Measurements from ENCODE around the gene HHIPL1. TPM values are rescaled to one million over a fixed set of nuclear protein-coding genes. Genes with fewer than 3 reads are reported as not detected.

Gene HHIPL1
- total and polyA plus RNA-seq, 2 of the 8 experiments (the other 6 are each of a cell fraction or from before 2014, with no cell fraction given), result 1.5 to 2.6 TPM

DNA sequence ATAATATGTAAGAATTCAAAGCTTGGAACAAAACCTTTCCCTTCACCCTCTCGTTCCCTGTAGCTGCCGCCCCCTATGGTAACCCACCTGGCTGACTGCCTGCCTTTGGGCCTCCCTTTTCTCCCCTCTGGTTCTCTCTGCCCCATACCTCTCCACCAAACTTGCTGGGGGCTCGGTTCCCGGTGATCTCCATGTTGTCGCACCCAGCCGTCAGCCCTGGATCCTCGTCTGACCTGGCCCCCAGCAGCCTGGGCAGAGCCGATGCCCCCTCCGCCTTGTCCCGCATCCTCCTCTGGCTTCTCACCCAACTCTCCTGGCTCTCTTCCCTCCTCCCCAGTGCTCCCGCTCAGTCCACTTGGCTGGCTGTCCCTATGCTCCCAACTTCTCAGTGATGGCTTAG, 43.7 kb downstream of the HHIPL1 start:
- Histone ChIP-seq H3K36me3 (ENCODE audit: control insufficient read depth in 2 of 4, insufficient read depth in 4 of 4, low read length in 3 of 4) (no peaks in the 10 kb centered on the region), H3K23me2 (ENCODE audit: low read depth, low read length) (peaks cover 3% of the 10 kb centered on the region; the same call in 1 of the 2 replicates), H3K56ac (replicated peaks; ENCODE audit: insufficient read length, low read depth, low read length) (no peak overlapping the region), H2BK20ac (ENCODE audit: low read length) (no peak overlapping the region), H3K4me1 (replicated peaks in 1 of 4; ENCODE audit: control insufficient read depth in 3 of 4, insufficient read depth in 4 of 4, low read length in 3 of 4) (peaks cover 0 to 6% (median 5%) of the 10 kb centered on the region in 4 experiments; a peak in 6 of 7 replicates), H3K18ac (ENCODE audit: extremely low read depth, low read length) (no peak overlapping the region), H2AK5ac (ENCODE audit: low read depth, low read length) (no peak overlapping the region), H3K4me2 (ENCODE audit: insufficient read depth in 1 of 2, low read depth in 2 of 2, low read length in 2 of 2) (no peak overlapping the region), H3K79me2 (ENCODE audit: control insufficient read depth in 1 of 2, insufficient read depth in 2 of 2, low read length in 2 of 2) (no peaks in the 10 kb centered on the region), H3K4me3 (ENCODE audit: extremely low read depth in 1 of 4, insufficient read depth in 2 of 4, low read depth in 3 of 4, low read length in 4 of 4) (no peak overlapping the region), H3K27ac (ENCODE audit: low read depth, low read length) (no peak overlapping the region), H4K8ac (ENCODE audit: extremely low read depth, insufficient read depth, low read length) (no peak overlapping the region), H2BK12ac (ENCODE audit: low read depth, low read length) (no peak overlapping the region), H4K5ac (ENCODE audit: insufficient read length, low read depth, low read length) (no peak overlapping the region), H3K14ac (ENCODE audit: insufficient read length) (no peak overlapping the region), H2BK5ac (ENCODE audit: low read depth, low read length) (no peak overlapping the region), H4K91ac (replicated peaks; ENCODE audit: insufficient read length, low read length) (no peak overlapping the region), H3K4ac (replicated peaks; ENCODE audit: insufficient read length, low read depth, low read length) (no peak overlapping the region), H3K23ac (ENCODE audit: insufficient read length) (no peak overlapping the region), H3K9ac (replicated peaks in 1 of 4; ENCODE audit: extremely low read depth in 1 of 4, low read depth in 3 of 4, low read length in 3 of 4) (no peak overlapping the region), H2BK120ac (replicated peaks; ENCODE audit: low read depth, low read length) (no peak overlapping the region), H3K9me3 (ENCODE audit: insufficient read depth in 2 of 2, low read depth in 1 of 2, low read length in 1 of 2) (no peaks in the 10 kb centered on the region), H2BK15ac (ENCODE audit: low read length) (no peak overlapping the region), H4K20me1 (replicated peaks in 1 of 2; ENCODE audit: control insufficient read depth in 1 of 2, insufficient read depth in 2 of 2, low read length in 2 of 2) (no peaks in the 10 kb centered on the region), H2AFZ (ENCODE audit: low read length) (no peak overlapping the region), H3K79me1 (ENCODE audit: low read depth, low read length) (no peaks in the 10 kb centered on the region), H3K27me3 (replicated peaks in 1 of 4; ENCODE audit: control insufficient read depth in 3 of 4, extremely low read depth in 1 of 4, insufficient read depth in 3 of 4, low read length in 3 of 4) (no peaks in the 10 kb centered on the region)
- POLR2A ChIA-PET (ENCODE audit: partially characterized antibody), result interaction anchor here (1.1 kb wide), 1 partner anchor 8 kb away, joined by 3 read pairs; no protein-coding TSS in a partner anchor
- DNase-seq (ENCODE audit: low read depth in 1 of 2, low spot score in 2 of 2), result no peak
- 89% methylated on average over 11 of the region's 11 CpGs; no CpG with 5 or more reads in 1 of the 2 experiments for WGBS, 2 experiments (ENCODE audit: extremely low coverage in 1 of 2, insufficient coverage in 1 of 2, insufficient read length in 1 of 2, insufficient replicate concordance in 2 of 2, low coverage in 1 of 2, low lambda C conversion rate in 2 of 2, missing lambda C conversion rate in 1 of 2)
- CTCF ChIA-PET (ENCODE audit: partially characterized antibody), result interaction anchor here (0.6 to 4.9 kb wide), 44 partner anchors 9 to 439 kb away, joined by 3 to 36 read pairs (median 5); no protein-coding TSS in a partner anchor
- no peak for FAIRE-seq
- no peak for TF ChIP-seq KDM1A (IDR thresholded peaks at IDR 0.05; ENCODE audit: borderline replicate concordance, low read length)
- TF ChIP-seq POLR2AphosphoS5 (IDR thresholded peaks at IDR 0.05; ENCODE audit: low read depth, low read length), result no peak
- TF ChIP-seq TEAD4 (IDR thresholded peaks at IDR 0.05; ENCODE audit: low read depth, low read length), result no peak
- no peak for TF ChIP-seq CTBP2 (IDR thresholded peaks at IDR 0.05; ENCODE audit: borderline replicate concordance, insufficient read depth, insufficient read length, low read length)
- no peak for TF ChIP-seq BCL11A (IDR thresholded peaks at IDR 0.05; ENCODE audit: low read depth in 2 of 2, low read length in 2 of 2)
- no peak for TF ChIP-seq CHD2 (IDR thresholded peaks at IDR 0.05; ENCODE audit: low read length)
- TF ChIP-seq, protein P1, sequence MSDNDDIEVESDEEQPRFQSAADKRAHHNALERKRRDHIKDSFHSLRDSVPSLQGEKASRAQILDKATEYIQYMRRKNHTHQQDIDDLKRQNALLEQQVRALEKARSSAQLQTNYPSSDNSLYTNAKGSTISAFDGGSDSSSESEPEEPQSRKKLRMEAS (IDR thresholded peaks at IDR 0.05), result no peak
- no peak for TF ChIP-seq SIN3A (conservative IDR thresholded peaks at IDR 0.05 in 1 of 2, IDR thresholded peaks at IDR 0.05 in 1 of 2; ENCODE audit: low read depth in 1 of 2, low read length in 2 of 2)
- TF ChIP-seq FOSL1 (IDR thresholded peaks at IDR 0.05; ENCODE audit: insufficient read depth, low read depth, low read length), result no peak
- no peak for TF ChIP-seq JUND (IDR thresholded peaks at IDR 0.05; ENCODE audit: low read length)
- TF ChIP-seq MAFK (IDR thresholded peaks at IDR 0.05; ENCODE audit: low read depth, low read length), result no peak
- TF ChIP-seq, protein P2, sequence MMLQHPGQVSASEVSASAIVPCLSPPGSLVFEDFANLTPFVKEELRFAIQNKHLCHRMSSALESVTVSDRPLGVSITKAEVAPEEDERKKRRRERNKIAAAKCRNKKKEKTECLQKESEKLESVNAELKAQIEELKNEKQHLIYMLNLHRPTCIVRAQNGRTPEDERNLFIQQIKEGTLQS (IDR thresholded peaks at IDR 0.05; ENCODE audit: insufficient read depth, low read depth, low read length), result no peak

All from H1 (cell line).